SK-N-SH (cell line): ENCODE data around the gene TMEM145.

Source experiments
- CTCF ChIP-seq: fragments of 200-600 bp; sonication (generic); IDR thresholded peaks from 2 replicates; pipeline ENCODE4 v1.6.1; 2017; ENCODE audit warnings: antibody characterized with exemption, mild to moderate bottlenecking, moderate library complexity
- MXI1 ChIP-seq: IDR thresholded peaks from 2 replicates; pipeline ENCODE4 v1.6.1; 2012; ENCODE audit warnings: mild to moderate bottlenecking, low read depth, low read length, improper control_type of control experiment
- NRF1 ChIP-seq: IDR thresholded peaks from 2 replicates; pipeline ENCODE4 v1.6.1; 2012; ENCODE audit warnings: low read depth, mild to moderate bottlenecking, low read length
- POLR2AphosphoS5 ChIP-seq: IDR thresholded peaks from 2 replicates; pipeline ENCODE4 v1.6.1; 2012; ENCODE audit warnings: low read depth, low read length
- RCOR1 ChIP-seq: fragments of 150-350 bp; IDR thresholded peaks from 2 replicates; pipeline ENCODE4 v1.6.1; 2017; ENCODE audit warnings: antibody characterized with exemption, low read length
- REST ChIP-seq: IDR thresholded peaks from 2 replicates; pipeline ENCODE4 v1.6.1; 2012; ENCODE audit warnings: mild to moderate bottlenecking, low read depth, low read length, moderate library complexity
- SIN3A ChIP-seq: IDR thresholded peaks from 2 replicates; pipeline ENCODE4 v1.6.1; 2012; ENCODE audit warnings: low read depth, mild to moderate bottlenecking, low read length, moderate library complexity, borderline replicate concordance
- TEAD4 ChIP-seq: IDR thresholded peaks from 2 replicates; pipeline ENCODE4 v1.4.0; 2012; ENCODE audit warnings: mild to moderate bottlenecking, borderline replicate concordance; ENCODE audit not compliant: insufficient read depth

GRCh38 chr19:42279155-42279901, 33.8 kb upstream of the TMEM145 start:
- TF ChIP-seq MXI1: no peak
- TF ChIP-seq CTCF: no peak
- no peak for TF ChIP-seq TEAD4
- no peak for TF ChIP-seq POLR2AphosphoS5
- TF ChIP-seq SIN3A: no peak
- no peak for TF ChIP-seq RCOR1
- no peak for TF ChIP-seq NRF1
- no peak for TF ChIP-seq REST
